8988T (cell line): ENCODE data around the gene LUC7L3.
"Not testable (repeated sequence)": the region's sequence is repeated elsewhere in the genome, so short reads cannot be mapped to it uniquely, and the experiment has no call there.

ENCODE experiments used
- DNase-seq: peaks from one replicate; pipeline ENCODE4 v3.0.0; 2011

Gene LUC7L3

GRCh38 chr17:50710650-50711049, 8.8 kb upstream of the LUC7L3 start:
- no peak for DNase-seq

- DNase-seq, result no peak
Measured at GRCh38 chr17:50712641-50713040, 6.8 kb upstream of the LUC7L3 start.

GRCh38 chr17:50715471-50715870, 3.9 kb upstream of the LUC7L3 start:
- no peak for DNase-seq

GRCh38 chr17:50719924-50720794, 756 bp downstream of the LUC7L3 start:
- DNase-seq, result no peak

GRCh38 chr17:50721194-50722010, 2.0 kb downstream of the LUC7L3 start:
- no peak for DNase-seq

GRCh38 chr17:50722746-50723145, 3.3 kb downstream of the LUC7L3 start:
- DNase-seq, result no peak

- not testable (repeated sequence) for DNase-seq
Measured at GRCh38 chr17:50724622-50725021, 5.2 kb downstream of the LUC7L3 start.

GRCh38 chr17:50725769-50726655, 6.6 kb downstream of the LUC7L3 start:
- DNase-seq, result no peak

- DNase-seq, result no peak
Measured at GRCh38 chr17:50728112-50728429, 8.7 kb downstream of the LUC7L3 start.

GRCh38 chr17:50728881-50729765, 9.7 kb downstream of the LUC7L3 start:
- no peak for DNase-seq

GRCh38 chr17:50731575-50732460, 12.4 kb downstream of the LUC7L3 start:
- no peak for DNase-seq

GRCh38 chr17:50735287-50735686, 15.9 kb downstream of the LUC7L3 start:
- DNase-seq, result no peak

GRCh38 chr17:50737118-50737698, 17.8 kb downstream of the LUC7L3 start:
- no peak for DNase-seq

GRCh38 chr17:50739098-50739497, 19.7 kb downstream of the LUC7L3 start:
- DNase-seq, result no peak

- DNase-seq, result no peak
Measured at GRCh38 chr17:50745631-50746030, 26.2 kb downstream of the LUC7L3 start.

GRCh38 chr17:50749245-50749644, 29.8 kb downstream of the LUC7L3 start:
- DNase-seq, result no peak

- no peak for DNase-seq
Measured at GRCh38 chr17:50754521-50754920, 35.1 kb downstream of the LUC7L3 start.

- no peak for DNase-seq
Measured at GRCh38 chr17:50758524-50758923, 39.1 kb downstream of the LUC7L3 start.

- no peak for DNase-seq
Measured at GRCh38 chr17:50758989-50759544, 39.7 kb downstream of the LUC7L3 start.

GRCh38 chr17:50762177-50762576, 42.8 kb downstream of the LUC7L3 start:
- DNase-seq, result no peak
